Measurements from ENCODE around the gene SNX1.

DNA sequence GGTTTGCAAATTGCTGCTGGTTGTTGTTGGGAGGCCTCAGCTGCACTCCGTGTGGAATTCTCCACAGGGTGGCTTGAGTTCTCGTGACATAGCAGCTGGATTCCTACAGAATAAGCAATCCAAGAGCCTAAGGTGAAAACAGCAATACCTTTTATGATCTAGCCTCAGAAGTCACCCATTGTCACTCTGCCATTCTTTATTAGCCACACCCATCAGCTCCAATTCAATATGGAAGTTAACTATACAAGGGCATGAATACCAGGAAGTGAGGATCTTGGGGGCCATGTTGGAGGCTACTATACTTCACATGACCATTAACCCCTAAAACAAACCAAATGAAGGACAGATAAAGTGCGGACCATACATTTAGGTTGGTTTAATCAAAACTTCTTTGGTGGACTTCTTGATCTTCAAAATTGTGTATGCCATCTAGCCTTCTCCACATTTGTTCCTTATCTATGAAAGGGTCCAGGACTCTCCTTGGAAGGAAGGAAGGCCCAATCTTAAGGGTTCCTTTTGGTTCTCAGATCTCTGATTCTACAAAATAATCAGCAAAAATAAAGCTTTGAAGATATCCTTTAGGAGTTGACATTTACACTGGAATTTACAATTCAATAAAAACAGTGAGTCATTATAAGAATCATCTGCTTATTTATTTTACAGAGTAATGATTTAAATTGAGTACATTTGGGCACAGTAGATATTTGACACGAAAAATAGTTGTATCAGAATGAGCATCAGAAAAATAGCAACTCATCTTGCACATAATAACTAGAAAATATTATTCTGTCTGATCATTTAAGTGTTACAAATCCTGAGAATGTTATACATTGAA lies 23.6 kb upstream of the SNX1 start:
- no peak for TF ChIP-seq CTCF (IDR thresholded peaks at IDR 0.05)
- TF ChIP-seq ZFX (IDR thresholded peaks at IDR 0.05; ENCODE audit: borderline replicate concordance): no peak

Data from 22Rv1 (cell line).